ENCODE data around the gene NARF. TPM values are rescaled to one million over a fixed set of nuclear protein-coding genes. Genes with fewer than 3 reads are reported as not detected.

NARF gene
- polyA plus RNA-seq, 1 donor (not counting 4 experiments of a cell fraction or from before 2014, with no cell fraction given): 36.8 TPM

DNA sequence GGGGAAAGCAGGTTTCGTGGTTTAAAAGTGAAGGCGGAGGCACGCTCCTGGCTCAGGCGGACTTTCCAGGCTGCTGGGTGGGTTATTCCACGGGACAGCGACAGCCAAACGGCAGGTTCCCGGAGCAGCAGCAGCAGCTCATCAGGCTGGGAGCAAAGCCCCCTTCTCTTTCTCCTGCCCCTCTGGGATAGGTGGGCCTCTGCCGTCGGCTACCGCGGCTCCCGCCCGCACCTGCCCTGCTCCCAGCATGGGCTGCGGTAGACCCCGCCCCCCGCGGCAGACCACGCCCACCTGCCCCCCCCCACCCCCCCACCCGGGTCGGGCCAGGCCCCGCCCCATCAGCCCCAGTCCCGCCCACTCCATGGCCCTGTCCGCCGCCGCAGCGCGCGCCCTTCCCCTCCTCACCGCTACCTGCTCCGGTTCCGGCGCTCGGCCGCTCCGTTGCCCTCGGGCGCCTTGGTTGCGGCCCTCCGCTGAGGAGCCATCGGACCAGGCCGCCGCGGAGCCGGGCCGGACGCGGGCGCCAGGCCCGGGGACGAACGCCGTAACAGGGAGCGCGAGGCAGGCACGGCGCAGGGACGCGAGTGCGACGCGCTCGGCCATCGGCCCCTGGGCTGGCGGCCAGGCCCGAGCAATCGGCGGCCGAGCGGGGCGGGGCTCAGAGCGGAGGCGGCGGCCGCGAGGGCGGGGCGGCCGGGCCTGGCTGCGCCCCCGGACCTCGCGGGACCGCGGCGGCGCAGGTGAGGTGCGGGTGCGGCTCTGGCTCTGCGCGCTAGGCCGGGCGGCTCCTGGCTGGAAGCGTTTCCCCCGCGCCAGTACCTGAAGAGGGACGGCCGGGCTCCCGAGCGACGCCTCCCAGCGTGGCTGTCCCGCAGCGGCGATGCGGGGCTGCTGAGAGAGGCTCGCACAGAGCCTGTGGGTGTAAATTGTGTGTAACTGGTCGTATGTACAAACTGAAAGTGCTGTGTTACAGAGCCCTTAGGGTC, 40.2 kb upstream of the NARF start, which contains the start of the genes HEXD and OGFOD3:
Gene HEXD (plus strand): TSS at position 347 of the 986 bp plus-strand sequence. CDS start 1,453 bp downstream, outside the sequence.
Gene OGFOD3 (minus strand): TSS at position 586 of the 986 bp plus-strand sequence. CDS start 101 bp downstream, at position 485.
- H2AFZ ChIP-seq (ENCODE audit: control insufficient read depth, low read length): peak within 1 kb of the TSS; percentile 95
- H3K9me1 ChIP-seq (ENCODE audit: control insufficient read depth, extremely low read depth, insufficient read depth, low read length): no peaks in the 10 kb centered on the region
- H3K27ac ChIP-seq (ENCODE audit: control insufficient read depth, insufficient read depth, low read length): peak within 1 kb of the TSS; percentile 78
- peaks cover 9% of the 10 kb centered on the region for H4K20me1 ChIP-seq (ENCODE audit: control insufficient read depth, extremely low read depth, insufficient read depth, low read length)
- dilution Hi-C loops (cut with MboI; ENCODE audit: extremely low pct_ligation_motif_present, low sequenced_read_pairs): no loop called here
- DNase-seq (ENCODE audit: low read depth, low spot score): no peak
- H3K36me3 ChIP-seq (ENCODE audit: control insufficient read depth in 2 of 2, extremely low read depth in 1 of 2, insufficient read depth in 2 of 2, low read length in 2 of 2): peaks cover 0 to under 1% of the 10 kb centered on the region in 2 experiments
- H3K4me3 ChIP-seq (ENCODE audit: control insufficient read depth in 2 of 3, extremely low read depth in 1 of 3, insufficient read depth in 2 of 3, low read depth in 1 of 3, low read length in 3 of 3): peak within 1 kb of the TSS; percentile 66 to 92 (median 91)
- no peaks in the 10 kb centered on the region for H3K27me3 ChIP-seq (ENCODE audit: control insufficient read depth, extremely low read depth, insufficient read depth, low read length)
- TF ChIP-seq, protein P1, sequence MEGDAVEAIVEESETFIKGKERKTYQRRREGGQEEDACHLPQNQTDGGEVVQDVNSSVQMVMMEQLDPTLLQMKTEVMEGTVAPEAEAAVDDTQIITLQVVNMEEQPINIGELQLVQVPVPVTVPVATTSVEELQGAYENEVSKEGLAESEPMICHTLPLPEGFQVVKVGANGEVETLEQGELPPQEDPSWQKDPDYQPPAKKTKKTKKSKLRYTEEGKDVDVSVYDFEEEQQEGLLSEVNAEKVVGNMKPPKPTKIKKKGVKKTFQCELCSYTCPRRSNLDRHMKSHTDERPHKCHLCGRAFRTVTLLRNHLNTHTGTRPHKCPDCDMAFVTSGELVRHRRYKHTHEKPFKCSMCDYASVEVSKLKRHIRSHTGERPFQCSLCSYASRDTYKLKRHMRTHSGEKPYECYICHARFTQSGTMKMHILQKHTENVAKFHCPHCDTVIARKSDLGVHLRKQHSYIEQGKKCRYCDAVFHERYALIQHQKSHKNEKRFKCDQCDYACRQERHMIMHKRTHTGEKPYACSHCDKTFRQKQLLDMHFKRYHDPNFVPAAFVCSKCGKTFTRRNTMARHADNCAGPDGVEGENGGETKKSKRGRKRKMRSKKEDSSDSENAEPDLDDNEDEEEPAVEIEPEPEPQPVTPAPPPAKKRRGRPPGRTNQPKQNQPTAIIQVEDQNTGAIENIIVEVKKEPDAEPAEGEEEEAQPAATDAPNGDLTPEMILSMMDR (optimal IDR thresholded peaks at IDR 0.05 in 1 of 3, IDR thresholded peaks at IDR 0.05 in 1 of 3, conservative IDR thresholded peaks at IDR 0.05 in 1 of 3; ENCODE audit: extremely low read depth in 1 of 3, insufficient read depth in 2 of 3, low read length in 3 of 3): no peak
- TF ChIP-seq EZH2 (IDR thresholded peaks at IDR 0.05; ENCODE audit: low read length): no peak
- peaks cover 16% of the 10 kb centered on the region for H3K4me1 ChIP-seq (ENCODE audit: control insufficient read depth, extremely low read depth, insufficient read depth, low read length)
- peak within 1 kb of the TSS; percentile 99 for H3K4me2 ChIP-seq (ENCODE audit: control insufficient read depth, extremely low read depth, insufficient read depth, low read depth, low read length)
- no peak for FAIRE-seq
- H3K9ac ChIP-seq (ENCODE audit: control insufficient read depth, extremely low read depth, insufficient read depth, low read length): peak within 1 kb of the TSS; percentile 90
- peaks cover 4% of the 10 kb centered on the region for H3K79me2 ChIP-seq (ENCODE audit: control insufficient read depth, insufficient read depth, low read length)
- H3K9me3 ChIP-seq (ENCODE audit: control insufficient read depth, low read depth, low read length): peaks cover 2% of the 10 kb centered on the region

DNA sequence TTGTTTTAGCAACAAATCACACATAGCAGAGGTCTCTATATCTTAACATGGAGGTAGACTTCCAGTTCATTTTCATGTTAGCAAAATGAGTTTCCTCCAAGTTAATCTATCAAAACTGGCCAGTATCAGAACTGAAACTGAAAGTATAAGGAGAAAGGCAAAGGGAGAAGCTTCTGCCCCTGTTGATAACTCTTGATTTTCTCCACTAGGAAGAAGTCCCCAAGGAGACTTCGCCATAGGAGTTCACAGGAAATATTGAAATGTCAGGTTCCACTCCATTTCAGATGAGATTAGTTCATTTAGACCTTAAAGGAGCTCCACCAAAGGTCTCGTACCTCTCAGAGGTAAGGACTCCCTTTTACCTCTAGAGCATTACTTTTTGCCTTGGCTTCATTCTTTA, 39.0 kb upstream of the NARF start:
- Histone ChIP-seq H3K9me1 (ENCODE audit: control insufficient read depth, extremely low read depth, insufficient read depth, low read length) (no peaks in the 10 kb centered on the region), H3K79me2 (ENCODE audit: control insufficient read depth, insufficient read depth, low read length) (peaks cover 4% of the 10 kb centered on the region), H3K4me1 (ENCODE audit: control insufficient read depth, extremely low read depth, insufficient read depth, low read length) (peaks cover 14% of the 10 kb centered on the region), H2AFZ (ENCODE audit: control insufficient read depth, low read length) (peak overlapping the region; percentile 45), H3K4me3 (ENCODE audit: control insufficient read depth in 2 of 3, extremely low read depth in 1 of 3, insufficient read depth in 2 of 3, low read depth in 1 of 3, low read length in 3 of 3) (peak overlapping the region; percentile 66 to 92 (median 91)), H3K4me2 (ENCODE audit: control insufficient read depth, extremely low read depth, insufficient read depth, low read depth, low read length) (peak overlapping the region; percentile 98), H3K36me3 (ENCODE audit: control insufficient read depth in 2 of 2, extremely low read depth in 1 of 2, insufficient read depth in 2 of 2, low read length in 2 of 2) (no peaks in the 10 kb centered on the region), H3K9me3 (ENCODE audit: control insufficient read depth, low read depth, low read length) (peaks cover 2% of the 10 kb centered on the region), H3K27ac (ENCODE audit: control insufficient read depth, insufficient read depth, low read length) (no peak overlapping the region), H3K9ac (ENCODE audit: control insufficient read depth, extremely low read depth, insufficient read depth, low read length) (peak overlapping the region; percentile 90), H4K20me1 (ENCODE audit: control insufficient read depth, extremely low read depth, insufficient read depth, low read length) (peaks cover 9% of the 10 kb centered on the region), H3K27me3 (ENCODE audit: control insufficient read depth, extremely low read depth, insufficient read depth, low read length) (no peaks in the 10 kb centered on the region)
- DNase-seq (ENCODE audit: low read depth, low spot score): no peak
- TF ChIP-seq, protein P1 (optimal IDR thresholded peaks at IDR 0.05 in 1 of 3, IDR thresholded peaks at IDR 0.05 in 1 of 3, conservative IDR thresholded peaks at IDR 0.05 in 1 of 3; ENCODE audit: extremely low read depth in 1 of 3, insufficient read depth in 2 of 3, low read length in 3 of 3): no peak
- TF ChIP-seq EZH2 (IDR thresholded peaks at IDR 0.05; ENCODE audit: low read length): no peak
- FAIRE-seq: peak; percentile 9
- dilution Hi-C loops (cut with MboI; ENCODE audit: extremely low pct_ligation_motif_present, low sequenced_read_pairs): no loop called here

Measured in keratinocyte (primary cell).